DOHH2 (cell line): ENCODE data around the gene SAT1.

ENCODE experiments used
- H3F3A ChIP-seq: fragments of 200-600 bp; sonication (generic), shearing (Covaris generic); 2 replicates; pipeline ENCODE4 v1.6.0; 2016; ENCODE audit warnings: antibody characterized with exemption, mild to moderate bottlenecking; ENCODE audit not compliant: control insufficient read depth, insufficient read depth
- H3K27ac ChIP-seq: fragments of 200-600 bp; sonication (generic); 2 replicates; pipeline ENCODE4 v1.5.1; 2014; ENCODE audit warnings: low read depth, mild to moderate bottlenecking, low read length, moderate library complexity
- H3K27me3 ChIP-seq: fragments of 200-600 bp; sonication (generic); 2 replicates; pipeline ENCODE4 v1.6.1; 2014; ENCODE audit warnings: mild to moderate bottlenecking, low read length, mixed read lengths; ENCODE audit not compliant: control insufficient read depth
- H3K36me3 ChIP-seq: fragments of 200-600 bp; sonication (generic); 2 replicates; pipeline ENCODE4 v1.6.1; 2014; ENCODE audit warnings: mild to moderate bottlenecking, low read length, moderate library complexity, mixed read lengths; ENCODE audit not compliant: control insufficient read depth
- H3K4me1 ChIP-seq: fragments of 200-600 bp; sonication (generic); 2 replicates; pipeline ENCODE4 v1.6.1; 2014; ENCODE audit warnings: mild to moderate bottlenecking, low read length, mixed read lengths; ENCODE audit not compliant: control insufficient read depth
- H3K4me2 ChIP-seq: fragments of 200-600 bp; sonication (generic); 2 replicates; pipeline ENCODE4 v1.6.0; 2014; ENCODE audit warnings: mild to moderate bottlenecking, low read length, moderate library complexity
- H3K4me3 ChIP-seq: fragments of 200-600 bp; sonication (generic); 2 replicates; pipeline ENCODE4 v1.5.1; 2014; ENCODE audit warnings: mild to moderate bottlenecking, low read length, mixed read lengths
- H3K79me2 ChIP-seq: fragments of 200-600 bp; sonication (generic); 2 replicates; pipeline ENCODE4 v1.6.1; 2014; ENCODE audit warnings: mild to moderate bottlenecking, low read length, mixed read lengths; ENCODE audit not compliant: control insufficient read depth
- H3K9me2 ChIP-seq: fragments of 200-600 bp; sonication (generic); replicated peaks from 2 replicates; pipeline ENCODE4 v1.6.1; 2014; ENCODE audit warnings: mild to moderate bottlenecking, low read length, mixed read lengths; ENCODE audit not compliant: control insufficient read depth
- H3K9me3 ChIP-seq: fragments of 200-600 bp; sonication (generic); 2 replicates; pipeline ENCODE4 v1.6.1; 2014; ENCODE audit warnings: antibody characterized with exemption, low read length, mixed read lengths; ENCODE audit not compliant: control insufficient read depth, insufficient read depth
- H4K20me1 ChIP-seq: fragments of 200-600 bp; sonication (generic); 2 replicates; pipeline ENCODE4 v1.6.0; 2014; ENCODE audit warnings: low read depth, mild to moderate bottlenecking, antibody characterized with exemption, low read length, moderate library complexity; ENCODE audit not compliant: control insufficient read depth, insufficient read depth
- CTCF ChIP-seq: fragments of 200-600 bp; sonication (generic); IDR thresholded peaks from one replicate; pipeline ENCODE4 v1.5.1; 2014; ENCODE audit warnings: antibody characterized with exemption, mild to moderate bottlenecking, low read depth, low read length; ENCODE audit not compliant: poor library complexity, severe bottlenecking
- EZH2phosphoT487 ChIP-seq: fragments of 200-600 bp; sonication (generic); IDR thresholded peaks from 2 replicates; pipeline ENCODE4 v1.6.1; 2017; ENCODE audit warnings: borderline replicate concordance, mild to moderate bottlenecking, antibody characterized with exemption, low read length, moderate library complexity, mixed read lengths

The SAT1 gene

GRCh38 chrX:23819385-23820234 is 36.6 kb downstream of the SAT1 start:
- Histone ChIP-seq H4K20me1 (no peaks in the 10 kb centered on the region), H3K9me2 (no peaks in the 10 kb centered on the region), H3K36me3 (no peaks in the 10 kb centered on the region), H3K27me3 (no peaks in the 10 kb centered on the region), H3K4me3 (no peak overlapping the region), H3K27ac (no peak overlapping the region), H3K9me3 (no peaks in the 10 kb centered on the region), H3K4me2 (no peak overlapping the region), H3K79me2 (no peaks in the 10 kb centered on the region), H3F3A (no peaks in the 10 kb centered on the region), H3K4me1 (peaks cover 12% of the 10 kb centered on the region)
- no peak for TF ChIP-seq EZH2phosphoT487
- TF ChIP-seq CTCF = no peak

- H3K4me3 ChIP-seq = no peak overlapping the region
- TF ChIP-seq EZH2phosphoT487 (no peak), CTCF (no peak)
- H3K9me2 ChIP-seq = no peaks in the 10 kb centered on the region
- no peaks in the 10 kb centered on the region for H3F3A ChIP-seq
- H3K9me3 ChIP-seq = no peaks in the 10 kb centered on the region
- H3K36me3 ChIP-seq = no peaks in the 10 kb centered on the region
- H3K4me1 ChIP-seq = peaks cover 12% of the 10 kb centered on the region
- H3K27ac ChIP-seq = no peak overlapping the region
- no peak overlapping the region for H3K4me2 ChIP-seq
- H3K79me2 ChIP-seq = no peaks in the 10 kb centered on the region
- H3K27me3 ChIP-seq = no peaks in the 10 kb centered on the region
- no peaks in the 10 kb centered on the region for H4K20me1 ChIP-seq
Measured at GRCh38 chrX:23820235-23820782, 37.3 kb downstream of the SAT1 start.

- no peaks in the 10 kb centered on the region for H3K9me3 ChIP-seq
- no peaks in the 10 kb centered on the region for H3K79me2 ChIP-seq
- TF ChIP-seq EZH2phosphoT487 = no peak
- TF ChIP-seq CTCF = no peak
- H3K4me1 ChIP-seq = peaks cover 11% of the 10 kb centered on the region
- H3K36me3 ChIP-seq = no peaks in the 10 kb centered on the region
- no peaks in the 10 kb centered on the region for H3K9me2 ChIP-seq
- H3K27ac ChIP-seq = no peak overlapping the region
- H3K4me2 ChIP-seq = no peak overlapping the region
- no peaks in the 10 kb centered on the region for H3F3A ChIP-seq
- no peak overlapping the region for H3K4me3 ChIP-seq
- no peaks in the 10 kb centered on the region for H4K20me1 ChIP-seq
- no peaks in the 10 kb centered on the region for H3K27me3 ChIP-seq
Measured at GRCh38 chrX:23821847-23822246, 38.9 kb downstream of the SAT1 start.
